HCT116 (cell line): ENCODE results near the gene DCTN2. TPM values are rescaled to one million over a fixed set of nuclear protein-coding genes. Genes with fewer than 3 reads are reported as not detected.

Experiments used
- ATAC-seq: fragments of 200-7000 bp; cut with Tn5 transposase; 2 replicates; pipeline ENCODE4 v1.9.1; 2020; ENCODE audit warnings: mild to moderate bottlenecking, moderate library complexity
- BruUV-seq: library from RNA; stranded (reverse); fragments of 400-500 nt; replicated peaks from 2 replicates; lab custom pipeline; 2021; lab: Mats Ljungman, UMichigan
- CTCF ChIA-PET: fragments of 300-600 bp; sonication (Branson Sonifier 250); formaldehyde crosslinking; loops from one replicate; lab custom pipeline; 2021; ENCODE audit warnings: antibody characterized with exemption; lab: Charles Lee
- POLR2A ChIA-PET: fragments of 300-600, 350-600 bp; sonication (Branson Sonifier 250); formaldehyde crosslinking; loops from one replicate; lab custom pipeline; 2021; ENCODE audit warnings: antibody characterized with exemption; lab: Charles Lee
- RAD21 ChIA-PET, 2 experiments: fragments of 300-600 bp; sonication (Branson Sonifier 250); formaldehyde crosslinking; loops; one replicate each; lab custom pipeline; 2023; ENCODE audit warnings: low total read pairs in 2 of 2; ENCODE audit not compliant: uncharacterized antibody in 2 of 2, unreplicated experiment in 2 of 2, low non-redundant PET in 1 of 2; lab: Charles Lee
- DNase-seq: peaks from one replicate; pipeline ENCODE4 v3.0.0-alpha.2; 2010; ENCODE audit warnings: low read depth, low spot score
- H2AFZ ChIP-seq: fragments of 200-600 bp; shearing (Covaris generic), sonication (generic); 2 replicates; pipeline ENCODE4 v1.6.1; 2017; ENCODE audit warnings: low read depth, mixed run types, mixed read lengths, antibody characterized with exemption, low read length; ENCODE audit not compliant: poor library complexity, severe bottlenecking
- H3K27ac ChIP-seq: 2 replicates; pipeline ENCODE4 v1.5.1; 2012; ENCODE audit warnings: low read depth, low read length
- H3K27me3 ChIP-seq: fragments of 200-600 bp; sonication (generic); 2 replicates; pipeline ENCODE4 v1.6.1; 2016; ENCODE audit warnings: mixed run types, low read length, mixed read lengths; ENCODE audit not compliant: insufficient read depth
- H3K36me3 ChIP-seq, 2 experiments: fragments of 200-500 bp in 1 of 2; fragments of 200-600 bp in 1 of 2; sonication (Bioruptor generic) in 1 of 2; sonication (generic) in 1 of 2; 2 replicates each; pipeline versions ENCODE4 v1.5.1 to v1.6.1; 2014 to 2016; ENCODE audit warnings: low read length in 2 of 2, inconsistent platforms in 1 of 2, mixed read lengths in 1 of 2, mixed run types in 1 of 2; ENCODE audit not compliant: insufficient read depth in 2 of 2, control insufficient read depth in 1 of 2
- H3K4me1 ChIP-seq, 2 experiments: fragments of 200-600 bp in 1 of 2; sonication (generic) in 1 of 2; 2 replicates each; pipeline versions ENCODE4 v1.5.1 to v1.6.1; 2012 to 2017; ENCODE audit warnings: low read length in 2 of 2, inconsistent platforms in 1 of 2, mild to moderate bottlenecking in 1 of 2, mixed read lengths in 1 of 2, mixed run types in 1 of 2, moderate library complexity in 1 of 2; ENCODE audit not compliant: insufficient read depth in 2 of 2, control insufficient read depth in 1 of 2
- H3K4me2 ChIP-seq: fragments of 200-600 bp; sonication (generic); 2 replicates; pipeline ENCODE4 v1.6.1; 2017; ENCODE audit warnings: mixed run types, low read length, mixed read lengths
- H3K4me3 ChIP-seq, 2 experiments: fragments of 200-600 bp in 1 of 2; sonication (generic) in 1 of 2; replicated peaks in 1 of 2; 2 replicates each; pipeline ENCODE4 v1.5.1; 2011 to 2016; ENCODE audit warnings: low read length in 2 of 2, control low read depth in 1 of 2, low read depth in 1 of 2, mild to moderate bottlenecking in 1 of 2, mixed read lengths in 1 of 2, mixed run types in 1 of 2
- H3K79me2 ChIP-seq: fragments of 200-600 bp; sonication (generic); 2 replicates; pipeline ENCODE4 v1.6.1; 2017; ENCODE audit warnings: mild to moderate bottlenecking, mixed run types, low read length, moderate library complexity, mixed read lengths; ENCODE audit not compliant: insufficient read depth
- H3K9ac ChIP-seq: fragments of 200-600 bp; sonication (generic); 2 replicates; pipeline ENCODE4 v1.6.1; 2016; ENCODE audit warnings: low read length, mixed read lengths
- H3K9me2 ChIP-seq: fragments of 200-600 bp; sonication (generic), shearing (Covaris generic); 2 replicates; pipeline ENCODE4 v1.6.1; 2017; ENCODE audit warnings: mixed run types, mild to moderate bottlenecking, moderate library complexity; ENCODE audit not compliant: insufficient read depth
- H3K9me3 ChIP-seq, 2 experiments: fragments of 200-500 bp in 1 of 2; fragments of 200-600 bp in 1 of 2; sonication (Bioruptor generic) in 1 of 2; sonication (generic) in 1 of 2; 2 replicates each; pipeline ENCODE4 v1.6.1; 2014 to 2017; ENCODE audit warnings: low read length in 2 of 2, mixed read lengths in 2 of 2, inconsistent platforms in 1 of 2, low read depth in 1 of 2, mild to moderate bottlenecking in 1 of 2, mixed run types in 1 of 2, moderate library complexity in 1 of 2; ENCODE audit not compliant: control insufficient read depth in 1 of 2, insufficient read depth in 1 of 2
- H4K20me1 ChIP-seq: fragments of 200-600 bp; sonication (generic), shearing (Covaris generic); 2 replicates; pipeline ENCODE4 v1.6.1; 2017; ENCODE audit warnings: mixed run types, mild to moderate bottlenecking, moderate library complexity; ENCODE audit not compliant: insufficient read depth
- CBX3 ChIP-seq: IDR thresholded peaks from 2 replicates; pipeline ENCODE4 v1.6.1; 2012; ENCODE audit warnings: low read depth
- CEBPB ChIP-seq: IDR thresholded peaks from 2 replicates; pipeline ENCODE4 v1.6.1; 2012; ENCODE audit warnings: low read depth
- EGR1 ChIP-seq: IDR thresholded peaks from 2 replicates; pipeline ENCODE4 v1.6.1; 2012; ENCODE audit warnings: low read depth
- EZH2 ChIP-seq: fragments of 200-600 bp; sonication (generic); IDR thresholded peaks from 2 replicates; pipeline ENCODE4 v1.6.1; 2017; ENCODE audit warnings: antibody characterized with exemption, mixed run types
- EZH2phosphoT487 ChIP-seq: fragments of 200-600 bp; IDR thresholded peaks from 2 replicates; pipeline ENCODE4 v1.6.1; 2018; ENCODE audit warnings: antibody characterized with exemption, borderline replicate concordance
- JUND ChIP-seq: IDR thresholded peaks from 2 replicates; pipeline ENCODE4 v1.6.1; 2012
- POLR2A ChIP-seq: IDR thresholded peaks from 2 replicates; pipeline ENCODE4 v1.7.0; 2011; ENCODE audit warnings: borderline replicate concordance; ENCODE audit not compliant: insufficient read depth, insufficient read length; ENCODE audit errors: extremely low read depth
- POLR2AphosphoS5 ChIP-seq: IDR thresholded peaks from 2 replicates; pipeline ENCODE4 v1.6.1; 2011; ENCODE audit warnings: mild to moderate bottlenecking, low read depth, low read length, moderate library complexity
- SIN3A ChIP-seq: IDR thresholded peaks from 2 replicates; pipeline ENCODE4 v1.6.1; 2012; ENCODE audit warnings: low read depth
- SP1 ChIP-seq: IDR thresholded peaks from 2 replicates; pipeline ENCODE4 v1.6.1; 2012; ENCODE audit warnings: low read depth
- SRF ChIP-seq: IDR thresholded peaks from 2 replicates; pipeline ENCODE4 v1.6.1; 2012; ENCODE audit warnings: low read depth
- TCF7L2 ChIP-seq: IDR thresholded peaks from 2 replicates; pipeline ENCODE4 v1.7.0; 2011; ENCODE audit warnings: borderline replicate concordance, inconsistent platforms; ENCODE audit not compliant: insufficient read depth, insufficient read length; ENCODE audit errors: extremely low read depth
- YY1 ChIP-seq: IDR thresholded peaks from 2 replicates; pipeline ENCODE4 v1.6.1; 2011; ENCODE audit warnings: low read length, low read depth, moderate library complexity, mild to moderate bottlenecking; ENCODE audit not compliant: insufficient replicate concordance; ENCODE audit errors: extremely low read depth
- ZFX ChIP-seq: fragments of 450-650 bp; IDR thresholded peaks from 2 replicates; pipeline ENCODE4 v1.6.1; 2017
- ZNF274 ChIP-seq: fragments of 200-500 bp; sonication (Bioruptor generic); IDR thresholded peaks from 2 replicates; pipeline ENCODE4 v1.6.1; 2014; ENCODE audit warnings: mild to moderate bottlenecking, low read depth, low read length, inconsistent platforms
- intact Hi-C: fragments of 100-400 bp; cut with micrococcal nuclease; formaldehyde crosslinking; loops from 2 replicates; pipeline ENCODE4 v1.10.0; 2022
- total RNA-seq: library from RNA; stranded (reverse); gene quantifications from one replicate; pipeline ENCODE4 v1.2.1, GENCODE V29; 2021; ENCODE audit not compliant: unreplicated experiment
- TF ChIP-seq, protein P1 (sequence below): IDR thresholded peaks from 2 replicates; pipeline ENCODE4 v1.6.1; 2012
- TF ChIP-seq, protein P2 (sequence below): IDR thresholded peaks from 2 replicates; pipeline ENCODE4 v1.6.1; 2011; ENCODE audit warnings: mild to moderate bottlenecking, low read length, moderate library complexity; ENCODE audit not compliant: insufficient replicate concordance; ENCODE audit errors: extremely low read depth

The DCTN2 gene
- total RNA-seq, 1 experiment from 2014 or later: 95.9 TPM

DNA sequence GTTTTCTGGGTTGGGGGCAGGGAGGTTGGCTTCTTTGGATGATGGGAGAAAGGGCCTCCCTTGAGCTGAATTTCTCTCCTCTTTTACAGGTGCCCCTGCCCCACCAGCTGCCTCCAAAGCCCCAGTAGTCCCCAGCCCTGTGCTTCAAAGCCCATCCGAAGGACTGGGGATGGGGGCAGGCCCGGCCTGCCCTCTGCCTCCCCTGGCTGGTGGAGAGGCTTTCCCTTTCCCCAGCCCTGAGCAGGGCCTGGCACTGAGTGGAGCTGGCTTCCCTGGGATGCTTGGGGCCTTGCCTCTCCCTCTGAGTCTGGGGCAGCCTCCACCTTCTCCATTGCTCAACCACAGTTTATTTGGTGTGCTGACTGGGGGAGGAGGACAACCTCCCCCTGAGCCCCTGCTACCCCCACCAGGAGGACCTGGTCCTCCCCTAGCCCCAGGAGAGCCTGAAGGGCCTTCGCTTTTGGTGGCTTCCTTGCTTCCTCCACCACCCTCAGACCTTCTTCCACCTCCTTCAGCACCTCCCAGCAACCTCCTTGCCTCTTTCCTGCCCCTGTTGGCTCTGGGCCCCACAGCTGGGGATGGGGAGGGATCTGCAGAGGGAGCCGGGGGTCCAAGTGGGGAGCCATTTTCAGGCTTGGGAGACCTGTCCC is 20.4 kb downstream of the DCTN2 start:
- TF ChIP-seq POLR2A: no peak
- no peak for TF ChIP-seq JUND
- no peak for TF ChIP-seq SIN3A
- TF ChIP-seq, protein P1, sequence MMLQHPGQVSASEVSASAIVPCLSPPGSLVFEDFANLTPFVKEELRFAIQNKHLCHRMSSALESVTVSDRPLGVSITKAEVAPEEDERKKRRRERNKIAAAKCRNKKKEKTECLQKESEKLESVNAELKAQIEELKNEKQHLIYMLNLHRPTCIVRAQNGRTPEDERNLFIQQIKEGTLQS: no peak
- no peak for TF ChIP-seq EGR1
- TF ChIP-seq CBX3: no peak
- TF ChIP-seq SRF: no peak
- no peak for TF ChIP-seq ZFX
- TF ChIP-seq TCF7L2: no peak
- TF ChIP-seq SP1: no peak
- H3K9me3 ChIP-seq: no peaks in the 10 kb centered on the region
- POLR2A ChIA-PET: no interaction called here
- CTCF ChIA-PET: no interaction called here
- no peak overlapping the region for H2AFZ ChIP-seq
- no peaks in the 10 kb centered on the region for H4K20me1 ChIP-seq
- H3K4me3 ChIP-seq: no peak overlapping the region
- no peaks in the 10 kb centered on the region for H3K9me2 ChIP-seq
- ATAC-seq (no peak), DNase-seq (no peak)
- H3K9ac ChIP-seq: no peak overlapping the region
- RAD21 ChIA-PET: no interaction called here
- no peak overlapping the region for H3K4me2 ChIP-seq
- H3K27ac ChIP-seq: no peak overlapping the region
- intact Hi-C loops: no loop called here
- peaks cover 30 to 38% of the 10 kb centered on the region in 2 experiments for H3K36me3 ChIP-seq
- BruUV-seq: no TSS peak
- peaks cover 25% of the 10 kb centered on the region for H3K79me2 ChIP-seq
- H3K4me1 ChIP-seq: peaks cover 12 to 26% of the 10 kb centered on the region in 2 experiments; a peak in 3 of 4 replicates
- no peaks in the 10 kb centered on the region for H3K27me3 ChIP-seq

DNA sequence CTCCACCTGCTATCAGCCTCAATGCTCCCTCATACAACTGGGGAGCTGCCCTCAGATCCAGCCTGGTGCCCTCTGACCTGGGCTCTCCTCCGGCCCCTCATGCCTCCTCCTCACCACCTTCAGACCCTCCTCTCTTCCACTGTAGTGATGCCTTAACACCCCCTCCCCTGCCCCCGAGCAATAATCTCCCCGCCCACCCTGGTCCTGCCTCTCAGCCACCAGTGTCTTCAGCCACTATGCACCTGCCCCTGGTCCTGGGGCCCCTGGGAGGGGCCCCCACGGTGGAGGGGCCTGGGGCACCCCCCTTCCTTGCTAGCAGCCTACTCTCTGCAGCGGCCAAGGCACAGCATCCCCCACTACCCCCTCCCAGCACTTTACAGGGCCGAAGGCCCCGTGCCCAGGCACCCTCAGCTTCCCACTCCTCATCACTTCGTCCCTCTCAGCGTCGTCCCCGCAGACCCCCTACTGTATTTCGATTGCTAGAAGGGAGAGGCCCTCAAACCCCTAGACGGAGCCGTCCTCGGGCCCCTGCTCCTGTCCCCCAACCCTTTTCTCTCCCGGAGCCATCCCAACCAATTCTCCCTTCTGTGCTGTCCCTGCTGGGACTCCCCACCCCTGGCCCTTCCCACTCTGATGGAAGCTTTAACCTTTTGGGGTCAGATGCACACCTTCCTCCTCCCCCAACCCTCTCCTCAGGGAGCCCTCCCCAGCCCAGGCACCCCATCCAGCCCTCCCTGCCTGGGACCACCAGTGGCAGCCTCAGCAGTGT is 21.2 kb downstream of the DCTN2 start:
- ChIA-PET POLR2A (no interaction called here), CTCF (no interaction called here), RAD21 (no interaction called here)
- Histone ChIP-seq H3K4me3 (no peak overlapping the region), H3K4me2 (no peak overlapping the region), H3K79me2 (peaks cover 25% of the 10 kb centered on the region), H3K4me1 (peaks cover 20 to 34% of the 10 kb centered on the region in 2 experiments), H3K27ac (no peak overlapping the region), H3K27me3 (no peaks in the 10 kb centered on the region), H4K20me1 (no peaks in the 10 kb centered on the region), H3K9me2 (no peaks in the 10 kb centered on the region), H3K9ac (no peak overlapping the region), H3K9me3 (no peaks in the 10 kb centered on the region), H2AFZ (no peak overlapping the region), H3K36me3 (peaks cover 25 to 35% of the 10 kb centered on the region in 2 experiments)
- DNase-seq (no peak), ATAC-seq (no peak)
- BruUV-seq: no TSS peak
- intact Hi-C loops: no loop called here
- TF ChIP-seq EZH2phosphoT487: no peak
- TF ChIP-seq TCF7L2: no peak
- TF ChIP-seq, protein P2, sequence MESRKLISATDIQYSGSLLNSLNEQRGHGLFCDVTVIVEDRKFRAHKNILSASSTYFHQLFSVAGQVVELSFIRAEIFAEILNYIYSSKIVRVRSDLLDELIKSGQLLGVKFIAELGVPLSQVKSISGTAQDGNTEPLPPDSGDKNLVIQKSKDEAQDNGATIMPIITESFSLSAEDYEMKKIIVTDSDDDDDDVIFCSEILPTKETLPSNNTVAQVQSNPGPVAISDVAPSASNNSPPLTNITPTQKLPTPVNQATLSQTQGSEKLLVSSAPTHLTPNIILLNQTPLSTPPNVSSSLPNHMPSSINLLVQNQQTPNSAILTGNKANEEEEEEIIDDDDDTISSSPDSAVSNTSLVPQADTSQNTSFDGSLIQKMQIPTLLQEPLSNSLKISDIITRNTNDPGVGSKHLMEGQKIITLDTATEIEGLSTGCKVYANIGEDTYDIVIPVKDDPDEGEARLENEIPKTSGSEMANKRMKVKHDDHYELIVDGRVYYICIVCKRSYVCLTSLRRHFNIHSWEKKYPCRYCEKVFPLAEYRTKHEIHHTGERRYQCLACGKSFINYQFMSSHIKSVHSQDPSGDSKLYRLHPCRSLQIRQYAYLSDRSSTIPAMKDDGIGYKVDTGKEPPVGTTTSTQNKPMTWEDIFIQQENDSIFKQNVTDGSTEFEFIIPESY: no peak
- no peak for TF ChIP-seq YY1
- TF ChIP-seq CEBPB: no peak
- TF ChIP-seq ZFX: no peak
- TF ChIP-seq JUND: no peak
- TF ChIP-seq POLR2AphosphoS5: no peak
- TF ChIP-seq SIN3A: no peak
- TF ChIP-seq, protein P1: no peak
- TF ChIP-seq POLR2A: no peak
- TF ChIP-seq EZH2: no peak
- TF ChIP-seq ZNF274: no peak
